Amniotic epithelial cell (primary cell): Measurements from ENCODE around the gene TMEM116.
A peak's percentile ranks its signal among the peaks of the same experiment; 100 is the strongest.
"Not testable (repeated sequence)": the region's sequence is repeated elsewhere in the genome, so short reads cannot be mapped to it uniquely, and the experiment has no call there.

Experiments
- DNase-seq: peaks from one replicate; pipeline ENCODE4 v3.0.0-alpha.2; 2010; ENCODE audit warnings: low read depth

Gene TMEM116

GRCh38 chr12:112012775-112013600 lies at the start of gene TMEM116, which contains the start of gene ERP29:
Gene TMEM116, minus strand, starts transcription at chr12:112013165. Its CDS starts 7,895 bp downstream, at chr12:112005270.
Gene ERP29, plus strand, starts transcription at chr12:112013426. Its CDS starts 40 bp downstream, at chr12:112013466.
- peak; percentile 96 for DNase-seq

- no peak for DNase-seq
Observed at GRCh38 chr12:112061137-112061536, 48.2 kb upstream of the TMEM116 start.

GRCh38 chr12:112049351-112049750 lies 36.4 kb upstream of the TMEM116 start:
- no peak for DNase-seq

- peak; percentile 6 for DNase-seq
Observed at GRCh38 chr12:112046003-112046402, 33.0 kb upstream of the TMEM116 start.

GRCh38 chr12:112036614-112037013 lies 23.6 kb upstream of the TMEM116 start:
- not testable (repeated sequence) for DNase-seq

- DNase-seq, result no peak
Observed at GRCh38 chr12:112035219-112035785, 22.3 kb upstream of the TMEM116 start.

GRCh38 chr12:112032292-112032691 lies 19.3 kb upstream of the TMEM116 start:
- DNase-seq, result no peak

GRCh38 chr12:112031472-112031871 lies 18.5 kb upstream of the TMEM116 start:
- peak; percentile 42 for DNase-seq

- no peak for DNase-seq
Observed at GRCh38 chr12:112029301-112029700, 16.3 kb upstream of the TMEM116 start.

- DNase-seq, result no peak
Observed at GRCh38 chr12:112025808-112026375, 12.9 kb upstream of the TMEM116 start.

GRCh38 chr12:112023759-112024396 lies 10.9 kb upstream of the TMEM116 start:
- no peak for DNase-seq

- no peak for DNase-seq
Observed at GRCh38 chr12:112022241-112023016, 9.5 kb upstream of the TMEM116 start.

GRCh38 chr12:112020947-112021457 lies 8.0 kb upstream of the TMEM116 start:
- no peak for DNase-seq

- DNase-seq, result peak; percentile 77
Observed at GRCh38 chr12:112018571-112019237, 5.7 kb upstream of the TMEM116 start.

GRCh38 chr12:112017041-112017440 lies 4.1 kb upstream of the TMEM116 start:
- no peak for DNase-seq

- no peak for DNase-seq
Observed at GRCh38 chr12:112015938-112016337, 3.0 kb upstream of the TMEM116 start.

GRCh38 chr12:112013601-112014402 lies 837 bp upstream of the TMEM116 start:
- DNase-seq, result peak; percentile 75

GRCh38 chr12:112011685-112012084 lies 1.3 kb downstream of the TMEM116 start:
- DNase-seq, result no peak

- DNase-seq, result no peak
Observed at GRCh38 chr12:112010415-112011344, 2.3 kb downstream of the TMEM116 start.
